ENCODE measurements around the gene SERPINE1. TPM values are rescaled to one million over a fixed set of nuclear protein-coding genes. Genes with fewer than 3 reads are reported as not detected.
"Not testable (repeated sequence)": the region's sequence is repeated elsewhere in the genome, so short reads cannot be mapped to it uniquely, and the experiment has no call there.

SERPINE1 gene
- total and polyA plus RNA-seq, 3 experiments from 2014 or later, result 0.31 to 0.44 TPM; not detected in 1

DNA sequence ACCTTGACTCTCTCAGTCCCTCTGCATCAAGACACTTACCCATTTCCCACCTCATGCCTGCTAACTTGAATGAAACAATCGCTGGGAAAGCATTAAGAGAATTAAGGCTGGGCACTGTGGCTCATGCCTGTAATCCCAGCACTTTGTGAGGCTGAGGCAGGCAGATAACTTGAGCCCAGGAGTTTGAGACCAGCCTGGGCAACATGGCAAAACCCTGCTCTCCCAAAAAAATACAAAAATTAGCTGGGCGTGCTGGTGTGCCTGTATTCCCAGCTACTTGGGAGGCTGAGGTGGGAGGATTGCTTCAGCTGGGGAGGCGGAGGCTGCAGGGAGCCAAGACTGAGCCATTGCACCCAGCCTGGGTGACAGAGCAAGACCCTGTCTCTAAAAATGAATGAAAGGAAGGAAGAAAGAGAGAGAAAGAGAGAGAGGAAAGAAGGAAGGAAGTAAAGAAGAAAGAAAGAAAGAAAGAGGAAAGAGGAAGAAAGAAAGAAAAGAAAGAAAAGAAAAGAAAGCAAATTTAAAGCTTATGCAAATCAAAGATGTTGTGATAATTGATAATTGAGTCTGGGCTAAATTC lies 646 bp downstream of the SERPINE1 start:
- Histone ChIP-seq H3K27me3 (ENCODE audit: insufficient read depth, low read length, poor library complexity, severe bottlenecking) (peaks cover 9% of the 10 kb centered on the region), H3K4me3 (ENCODE audit: low read length) (no peak overlapping the region), H3K36me3 (ENCODE audit: insufficient read depth, low read length) (no peaks in the 10 kb centered on the region), H3K27ac (ENCODE audit: low read depth, low read length) (no peak overlapping the region), H3K4me1 (ENCODE audit: insufficient read depth, low read length) (peaks cover 21% of the 10 kb centered on the region), H3K9me3 (ENCODE audit: low read length) (no peaks in the 10 kb centered on the region)
- ChIA-PET CTCF (interaction anchor here (1.2 kb wide), 1 partner anchor 17 kb away, joined by 5 read pairs; no protein-coding TSS in a partner anchor), POLR2A (no interaction called here)
- no peak for DNase-seq
- Mint-ChIP-seq H3K36me3 (no peaks in the 10 kb centered on the region), H3K4me3 (peak overlapping the region in 4 of 7 donors; percentile 60 to 76 (median 74)), H3K4me1 (peaks cover 25 to 32% (median 27%) of the 10 kb centered on the region in 3 donors), H3K9me3 (no peaks in the 10 kb centered on the region), H3K27ac (peak overlapping the region in 1 of 8 donors; percentile 66), H3K27me3 (peaks cover 33 to 72% of the 10 kb centered on the region in 2 donors)

DNA sequence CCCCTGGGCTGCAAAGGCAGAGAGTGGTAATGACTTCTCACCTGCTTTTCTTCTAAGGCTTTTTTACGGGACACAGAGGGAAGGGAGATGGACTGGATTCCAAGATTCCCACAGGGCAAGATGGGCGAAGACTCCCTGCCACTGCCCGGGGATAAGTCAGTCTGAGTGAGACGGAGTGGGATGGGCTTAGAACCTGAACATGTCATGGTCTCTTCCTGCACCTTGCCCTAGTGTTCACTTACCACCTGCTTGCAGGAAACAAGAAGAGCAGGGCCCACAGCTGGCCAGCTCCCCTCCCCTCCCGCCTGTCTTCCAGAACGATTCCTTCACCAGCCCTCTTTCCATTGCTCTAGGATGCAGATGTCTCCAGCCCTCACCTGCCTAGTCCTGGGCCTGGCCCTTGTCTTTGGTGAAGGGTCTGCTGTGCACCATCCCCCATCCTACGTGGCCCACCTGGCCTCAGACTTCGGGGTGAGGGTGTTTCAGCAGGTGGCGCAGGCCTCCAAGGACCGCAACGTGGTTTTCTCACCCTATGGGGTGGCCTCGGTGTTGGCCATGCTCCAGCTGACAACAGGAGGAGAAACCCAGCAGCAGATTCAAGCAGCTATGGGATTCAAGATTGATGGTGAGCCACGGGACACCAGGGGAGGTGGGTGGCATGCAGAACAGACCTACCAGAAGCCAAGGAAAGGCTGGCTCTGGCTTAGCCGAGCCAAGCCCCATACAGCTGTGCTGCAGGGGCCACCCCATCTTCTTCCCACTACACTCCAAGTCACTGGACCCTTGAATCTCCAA lies 1.3 kb downstream of the SERPINE1 start:
- H3K27me3 Mint-ChIP-seq, result peaks cover 34 to 69% of the 10 kb centered on the region in 2 donors
- peak overlapping the region in 1 of 7 donors; percentile 13 for H3K4me3 Mint-ChIP-seq
- peaks cover 9% of the 10 kb centered on the region for H3K27me3 ChIP-seq (ENCODE audit: insufficient read depth, low read length, poor library complexity, severe bottlenecking)
- peaks cover 21% of the 10 kb centered on the region for H3K4me1 ChIP-seq (ENCODE audit: insufficient read depth, low read length)
- no peak overlapping the region for H3K4me3 ChIP-seq (ENCODE audit: low read length)
- H3K9me3 Mint-ChIP-seq, result no peaks in the 10 kb centered on the region
- no peak overlapping the region for H3K27ac ChIP-seq (ENCODE audit: low read depth, low read length)
- H3K4me1 Mint-ChIP-seq, result peaks cover 25 to 32% (median 27%) of the 10 kb centered on the region in 3 donors
- ChIA-PET CTCF (interaction anchor here (1.2 kb wide), 1 partner anchor 16 kb away, joined by 5 read pairs; no protein-coding TSS in a partner anchor), POLR2A (no interaction called here)
- H3K36me3 ChIP-seq (ENCODE audit: insufficient read depth, low read length), result no peaks in the 10 kb centered on the region
- no peak for DNase-seq
- H3K27ac Mint-ChIP-seq, result no peak overlapping the region
- H3K9me3 ChIP-seq (ENCODE audit: low read length), result no peaks in the 10 kb centered on the region
- H3K36me3 Mint-ChIP-seq, result no peaks in the 10 kb centered on the region

DNA sequence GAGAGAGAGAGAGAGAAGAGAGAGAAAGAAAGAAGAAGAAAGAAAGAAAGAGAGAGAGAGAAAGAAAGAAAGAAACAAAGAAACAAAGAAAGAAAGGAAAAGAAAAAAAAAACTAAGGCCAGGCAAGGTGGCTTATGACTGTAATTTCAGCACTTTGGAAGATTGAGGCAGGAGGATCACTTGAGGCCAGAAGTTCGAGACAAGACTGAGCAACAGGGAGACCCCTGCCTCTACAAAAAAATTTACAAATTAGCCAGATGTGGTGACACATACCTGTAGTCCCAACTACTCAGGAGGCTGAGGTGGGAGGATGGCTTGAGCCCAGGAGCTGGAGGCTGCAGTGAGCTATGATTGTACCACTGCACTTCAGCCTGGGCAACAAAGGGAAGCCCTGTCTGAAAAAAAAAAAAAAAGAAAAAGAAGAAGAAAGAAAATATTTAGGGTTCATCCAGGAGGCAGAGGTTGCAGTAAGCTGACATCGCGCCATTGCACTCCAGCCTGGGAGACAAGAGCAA lies 2.8 kb downstream of the SERPINE1 start:
- H3K27ac Mint-ChIP-seq, result no peak overlapping the region
- POLR2A ChIA-PET, result no interaction called here
- Histone ChIP-seq H3K36me3 (ENCODE audit: insufficient read depth, low read length) (no peaks in the 10 kb centered on the region), H3K27ac (ENCODE audit: low read depth, low read length) (no peak overlapping the region), H3K27me3 (ENCODE audit: insufficient read depth, low read length, poor library complexity, severe bottlenecking) (peaks cover 9% of the 10 kb centered on the region), H3K4me3 (ENCODE audit: low read length) (no peak overlapping the region), H3K9me3 (ENCODE audit: low read length) (no peaks in the 10 kb centered on the region), H3K4me1 (ENCODE audit: insufficient read depth, low read length) (peaks cover 18% of the 10 kb centered on the region)
- CTCF ChIA-PET, result interaction anchor here (1.2 kb wide), 1 partner anchor 13 kb away, joined by 3 read pairs; no protein-coding TSS in a partner anchor
- H3K4me1 Mint-ChIP-seq, result peaks cover 22 to 28% (median 23%) of the 10 kb centered on the region in 3 donors
- H3K27me3 Mint-ChIP-seq, result peaks cover 34 to 68% of the 10 kb centered on the region in 2 donors
- no peaks in the 10 kb centered on the region for H3K9me3 Mint-ChIP-seq
- H3K36me3 Mint-ChIP-seq, result no peaks in the 10 kb centered on the region
- no peak overlapping the region for H3K4me3 Mint-ChIP-seq
- no peak for DNase-seq

DNA sequence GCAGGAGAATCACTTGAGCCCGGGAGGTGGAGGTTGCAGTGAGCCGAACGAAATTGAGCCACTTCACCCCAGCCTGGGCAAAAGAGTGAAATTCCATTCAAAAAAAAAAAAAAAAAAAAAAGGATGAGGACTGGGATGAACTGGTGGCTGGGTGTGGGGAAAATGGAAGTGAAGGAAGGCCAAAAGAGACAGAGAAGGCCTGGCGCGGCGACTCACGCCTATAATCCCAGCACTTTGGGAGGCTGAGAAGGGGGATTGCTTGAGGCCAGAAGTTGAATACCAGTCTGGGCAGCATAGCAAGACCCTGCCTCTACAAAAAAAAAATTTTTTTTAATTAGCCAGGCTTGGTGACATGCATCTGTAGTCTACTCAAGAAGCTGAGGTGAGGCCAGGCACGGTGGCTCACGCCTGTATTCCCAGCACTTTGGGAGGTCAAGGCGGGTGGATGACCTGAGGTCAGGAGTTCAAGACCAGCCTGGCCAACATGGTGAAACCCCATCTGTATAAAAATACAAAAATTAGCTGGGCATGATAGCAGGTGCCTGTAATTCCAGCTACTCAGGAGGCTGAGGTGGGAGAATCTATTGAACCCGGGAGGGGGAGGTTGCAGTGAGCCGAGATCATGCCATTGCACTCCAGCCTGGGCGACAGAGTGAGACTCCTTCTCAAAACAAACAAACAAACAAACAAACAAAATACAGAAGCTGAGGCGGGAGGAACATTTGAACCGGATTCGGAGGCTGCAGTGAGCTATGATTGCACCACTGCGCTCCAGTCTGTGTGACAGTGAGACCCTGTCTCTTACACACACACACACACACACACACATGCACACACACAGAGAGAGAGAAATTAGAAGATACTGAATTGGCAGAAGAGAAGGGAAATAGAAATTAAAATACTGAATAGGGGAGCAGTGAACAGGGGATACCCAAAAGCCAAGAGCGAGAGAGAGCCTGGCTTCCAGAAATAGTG lies 6.0 kb downstream of the SERPINE1 start:
- POLR2A ChIA-PET, result not testable (repeated sequence)

DNA sequence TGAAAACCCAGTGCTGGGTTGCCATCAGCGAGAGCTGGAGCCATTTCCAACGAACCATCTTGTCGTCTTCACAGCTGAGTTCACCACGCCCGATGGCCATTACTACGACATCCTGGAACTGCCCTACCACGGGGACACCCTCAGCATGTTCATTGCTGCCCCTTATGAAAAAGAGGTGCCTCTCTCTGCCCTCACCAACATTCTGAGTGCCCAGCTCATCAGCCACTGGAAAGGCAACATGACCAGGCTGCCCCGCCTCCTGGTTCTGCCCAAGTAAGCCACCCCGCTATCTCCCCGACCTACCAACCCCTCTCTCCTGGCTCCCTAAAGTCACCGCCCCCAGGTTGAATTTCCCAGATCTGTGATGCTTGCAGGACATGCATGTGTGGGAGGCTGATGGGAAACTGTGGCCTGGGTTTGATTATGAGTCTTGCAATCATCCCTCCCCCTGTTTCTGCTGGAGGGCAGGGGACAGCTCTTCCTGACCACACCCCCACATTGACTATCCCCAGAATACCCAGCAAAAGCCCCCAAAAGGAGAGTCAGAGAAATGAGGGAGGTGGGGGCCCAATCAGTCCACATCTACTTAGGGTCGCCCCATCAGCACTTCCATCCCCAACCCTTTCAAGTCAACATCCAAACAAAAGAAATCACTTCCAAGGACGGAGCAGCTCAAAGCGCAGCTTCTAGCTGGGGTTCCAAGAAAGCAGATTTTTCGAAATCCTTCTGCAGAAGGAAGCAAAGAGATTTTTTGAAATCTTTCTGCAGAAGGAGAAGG lies 6.9 kb downstream of the SERPINE1 start:
- no peak overlapping the region for H3K4me3 ChIP-seq (ENCODE audit: low read length)
- no peak overlapping the region for H3K27ac Mint-ChIP-seq
- DNase-seq, result no peak
- H3K9me3 Mint-ChIP-seq, result no peaks in the 10 kb centered on the region
- ChIA-PET POLR2A (no interaction called here), CTCF (interaction anchor here (2.5 kb wide), 1 partner anchor 10 kb away, joined by 12 read pairs; no protein-coding TSS in a partner anchor)
- no peak overlapping the region for H3K4me3 Mint-ChIP-seq
- H3K36me3 Mint-ChIP-seq, result no peaks in the 10 kb centered on the region
- H3K27ac ChIP-seq (ENCODE audit: low read depth, low read length), result no peak overlapping the region
- no peaks in the 10 kb centered on the region for H3K36me3 ChIP-seq (ENCODE audit: insufficient read depth, low read length)
- H3K4me1 Mint-ChIP-seq, result peaks cover 7 to 12% (median 10%) of the 10 kb centered on the region in 3 donors
- no peaks in the 10 kb centered on the region for H3K27me3 ChIP-seq (ENCODE audit: insufficient read depth, low read length, poor library complexity, severe bottlenecking)
- peaks cover 18 to 53% of the 10 kb centered on the region in 2 donors for H3K27me3 Mint-ChIP-seq
- no peaks in the 10 kb centered on the region for H3K9me3 ChIP-seq (ENCODE audit: low read length)
- H3K4me1 ChIP-seq (ENCODE audit: insufficient read depth, low read length), result peaks cover 7% of the 10 kb centered on the region

More for the DNA sequence above, 6.0 kb downstream of the SERPINE1 start:
- H3K27me3 Mint-ChIP-seq, result peaks cover 16 to 54% of the 10 kb centered on the region in 2 donors
- not testable (repeated sequence) for H3K36me3 Mint-ChIP-seq; H3K36me3 ChIP-seq (ENCODE audit: insufficient read depth, low read length); H3K4me1 Mint-ChIP-seq; H3K4me3 ChIP-seq (ENCODE audit: low read length); H3K4me1 ChIP-seq (ENCODE audit: insufficient read depth, low read length); H3K9me3 Mint-ChIP-seq; H3K27ac Mint-ChIP-seq; H3K27ac ChIP-seq (ENCODE audit: low read depth, low read length); DNase-seq; H3K27me3 ChIP-seq (ENCODE audit: insufficient read depth, low read length, poor library complexity, severe bottlenecking); H3K9me3 ChIP-seq (ENCODE audit: low read length); H3K4me3 Mint-ChIP-seq
- CTCF ChIA-PET, result interaction anchor here (2.5 kb wide), 1 partner anchor 11 kb away, joined by 12 read pairs; no protein-coding TSS in a partner anchor

DNA sequence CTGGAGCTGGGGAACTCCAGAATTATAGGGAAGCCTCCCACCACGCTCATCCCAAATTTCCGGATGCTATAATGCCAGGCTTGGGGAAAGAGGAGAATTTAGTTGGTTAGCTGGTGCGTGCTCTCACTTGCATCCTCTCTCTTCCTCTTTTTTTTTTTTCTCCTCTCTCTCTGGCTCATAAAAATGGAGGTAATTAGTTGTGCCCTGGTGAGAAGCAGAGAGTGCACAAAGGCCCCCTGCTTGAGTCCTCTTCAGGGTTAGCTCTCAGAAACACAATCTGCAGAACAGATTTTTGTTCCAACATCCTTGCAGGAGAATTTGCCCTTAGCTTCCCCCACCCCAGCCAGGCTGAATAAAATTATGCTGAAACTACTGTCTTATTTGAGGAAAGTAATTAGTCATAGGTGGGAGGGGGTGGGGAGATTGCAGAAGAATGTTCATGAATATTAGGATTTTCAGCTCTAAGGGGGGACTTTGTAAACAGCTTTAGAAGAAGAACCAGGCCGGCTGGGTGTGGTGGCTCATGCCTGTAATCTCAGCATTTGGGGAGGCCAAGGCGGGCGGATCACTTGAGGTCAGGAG lies 7.6 kb downstream of the SERPINE1 start:
- H3K4me3 ChIP-seq (ENCODE audit: low read length), result no peak overlapping the region
- Mint-ChIP-seq H3K36me3 (no peaks in the 10 kb centered on the region), H3K4me3 (no peak overlapping the region), H3K27me3 (peaks cover 17 to 53% of the 10 kb centered on the region in 2 donors), H3K27ac (peak overlapping the region in 1 of 8 donors; percentile 50), H3K9me3 (no peaks in the 10 kb centered on the region), H3K4me1 (peaks cover 7 to 14% (median 12%) of the 10 kb centered on the region in 3 donors)
- no peak overlapping the region for H3K27ac ChIP-seq (ENCODE audit: low read depth, low read length)
- CTCF ChIA-PET, result interaction anchor here (2.5 kb wide), 1 partner anchor 10 kb away, joined by 12 read pairs; no protein-coding TSS in a partner anchor
- H3K4me1 ChIP-seq (ENCODE audit: insufficient read depth, low read length), result peaks cover 7% of the 10 kb centered on the region
- no peaks in the 10 kb centered on the region for H3K9me3 ChIP-seq (ENCODE audit: low read length)
- POLR2A ChIA-PET, result no interaction called here
- no peak for DNase-seq
- H3K27me3 ChIP-seq (ENCODE audit: insufficient read depth, low read length, poor library complexity, severe bottlenecking), result no peaks in the 10 kb centered on the region
- H3K36me3 ChIP-seq (ENCODE audit: insufficient read depth, low read length), result no peaks in the 10 kb centered on the region
